GM12801 (cell line): ENCODE measurements around the gene CCDC68.

Experiments used
- CTCF ChIP-seq: IDR thresholded peaks from one replicate; pipeline ENCODE4 v1.5.1; 2011; ENCODE audit warnings: control low read depth; ENCODE audit not compliant: insufficient read length; ENCODE audit errors: extremely low read depth

CCDC68 gene

GRCh38 chr18:54973046-54973445 is 13.8 kb upstream of the CCDC68 start:
- TF ChIP-seq CTCF: no peak

GRCh38 chr18:54968807-54969206 is 9.5 kb upstream of the CCDC68 start:
- TF ChIP-seq CTCF: no peak

GRCh38 chr18:54967786-54968185 is 8.5 kb upstream of the CCDC68 start:
- no peak for TF ChIP-seq CTCF

- TF ChIP-seq CTCF: no peak
Observed at GRCh38 chr18:54964741-54965140, 5.5 kb upstream of the CCDC68 start.

GRCh38 chr18:54962919-54963645 is 3.8 kb upstream of the CCDC68 start:
- TF ChIP-seq CTCF: no peak

- TF ChIP-seq CTCF: no peak
Observed at GRCh38 chr18:54961868-54962267, 2.6 kb upstream of the CCDC68 start.

- no peak for TF ChIP-seq CTCF
Observed at GRCh38 chr18:54961016-54961423, 1.8 kb upstream of the CCDC68 start.
